ENCODE results near the gene PARD3.

Gene PARD3

DNA sequence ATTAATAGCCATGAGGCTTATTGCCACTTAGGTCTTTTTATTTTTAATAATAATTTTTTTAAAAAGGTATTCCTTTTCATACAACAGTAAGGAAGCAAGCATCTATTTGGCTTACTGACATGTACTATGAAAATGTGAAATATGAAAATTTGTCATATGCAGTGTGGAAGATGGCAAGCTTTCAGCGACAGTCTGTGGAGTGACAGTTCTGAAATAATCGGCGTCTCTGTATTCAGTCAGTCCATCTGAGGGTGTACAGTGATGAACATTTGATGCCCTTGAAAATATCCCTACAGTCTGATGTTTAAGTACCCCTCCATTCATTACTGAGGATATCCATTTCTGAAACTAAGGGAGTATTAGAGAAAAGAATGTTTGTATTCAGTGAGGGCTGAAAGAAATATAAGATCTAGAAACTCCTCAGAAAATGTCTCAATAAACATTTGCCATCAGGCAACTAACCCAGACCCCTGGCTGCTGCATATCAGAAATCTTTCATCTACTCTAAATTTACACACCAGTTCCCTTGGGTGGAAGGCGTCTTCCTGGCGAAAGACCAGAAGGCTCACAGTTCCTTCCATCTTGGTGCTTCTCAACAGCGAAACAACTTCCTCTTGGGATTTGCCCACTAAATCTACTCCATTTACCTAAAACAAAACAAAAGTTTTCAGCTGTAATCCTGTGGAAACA is 440.6 kb downstream of the PARD3 start:
- H3K4me3 ChIP-seq (ENCODE audit: insufficient read depth, low read length, poor library complexity, severe bottlenecking): no peak overlapping the region
- no peak overlapping the region for H3K4me2 ChIP-seq (ENCODE audit: low read depth, low read length, poor library complexity, severe bottlenecking)
- no peaks in the 10 kb centered on the region for H3K9me3 ChIP-seq (ENCODE audit: insufficient read depth, low read length)
- H2AFZ ChIP-seq (ENCODE audit: low read depth, low read length, severe bottlenecking): no peak overlapping the region
- no peaks in the 10 kb centered on the region for H3F3A ChIP-seq (ENCODE audit: insufficient read depth)
- no peak overlapping the region for H3K27ac ChIP-seq (ENCODE audit: low read depth, low read length)
- no peaks in the 10 kb centered on the region for H3K36me3 ChIP-seq (ENCODE audit: low read length)
- no peaks in the 10 kb centered on the region for H4K20me1 ChIP-seq (ENCODE audit: low read depth, low read length)
- H3K27me3 ChIP-seq (ENCODE audit: low read length): no peaks in the 10 kb centered on the region
- no peaks in the 10 kb centered on the region for H3K79me2 ChIP-seq (ENCODE audit: insufficient read depth, low read length)
- no peaks in the 10 kb centered on the region for H3K9me2 ChIP-seq (replicated peaks; ENCODE audit: insufficient read depth, low read length)
- TF ChIP-seq, protein P1, sequence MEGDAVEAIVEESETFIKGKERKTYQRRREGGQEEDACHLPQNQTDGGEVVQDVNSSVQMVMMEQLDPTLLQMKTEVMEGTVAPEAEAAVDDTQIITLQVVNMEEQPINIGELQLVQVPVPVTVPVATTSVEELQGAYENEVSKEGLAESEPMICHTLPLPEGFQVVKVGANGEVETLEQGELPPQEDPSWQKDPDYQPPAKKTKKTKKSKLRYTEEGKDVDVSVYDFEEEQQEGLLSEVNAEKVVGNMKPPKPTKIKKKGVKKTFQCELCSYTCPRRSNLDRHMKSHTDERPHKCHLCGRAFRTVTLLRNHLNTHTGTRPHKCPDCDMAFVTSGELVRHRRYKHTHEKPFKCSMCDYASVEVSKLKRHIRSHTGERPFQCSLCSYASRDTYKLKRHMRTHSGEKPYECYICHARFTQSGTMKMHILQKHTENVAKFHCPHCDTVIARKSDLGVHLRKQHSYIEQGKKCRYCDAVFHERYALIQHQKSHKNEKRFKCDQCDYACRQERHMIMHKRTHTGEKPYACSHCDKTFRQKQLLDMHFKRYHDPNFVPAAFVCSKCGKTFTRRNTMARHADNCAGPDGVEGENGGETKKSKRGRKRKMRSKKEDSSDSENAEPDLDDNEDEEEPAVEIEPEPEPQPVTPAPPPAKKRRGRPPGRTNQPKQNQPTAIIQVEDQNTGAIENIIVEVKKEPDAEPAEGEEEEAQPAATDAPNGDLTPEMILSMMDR (IDR thresholded peaks at IDR 0.05; ENCODE audit: insufficient read depth, low read length, poor library complexity, severe bottlenecking): no peak
- no peak for TF ChIP-seq EZH2phosphoT487 (conservative IDR thresholded peaks at IDR 0.05; ENCODE audit: low read length)
- no peak overlapping the region for H3K9ac ChIP-seq (ENCODE audit: low read length)

DNA sequence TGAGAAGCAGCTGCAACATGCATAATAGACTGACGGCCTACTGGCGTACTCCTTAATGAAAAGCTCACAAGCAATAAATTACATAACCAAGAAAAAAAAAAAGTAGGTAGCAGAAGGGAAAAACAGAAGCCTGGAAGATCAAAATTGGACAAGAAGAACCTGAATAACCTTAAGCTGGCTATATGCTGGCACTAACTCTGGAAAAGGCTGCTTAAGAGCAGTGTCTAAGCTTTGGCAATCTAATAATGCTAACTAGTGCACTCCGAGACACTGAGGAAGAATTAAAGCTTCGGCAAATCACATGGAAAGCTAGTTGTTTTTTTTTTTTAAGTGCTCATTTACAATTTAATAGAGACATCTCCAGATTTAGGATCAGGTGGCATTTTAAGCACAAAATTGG is 441.9 kb downstream of the PARD3 start:
- TF ChIP-seq, protein P1 (IDR thresholded peaks at IDR 0.05; ENCODE audit: insufficient read depth, low read length, poor library complexity, severe bottlenecking): no peak
- no peak for TF ChIP-seq EZH2phosphoT487 (conservative IDR thresholded peaks at IDR 0.05; ENCODE audit: low read length)
- H3K4me3 ChIP-seq (ENCODE audit: insufficient read depth, low read length, poor library complexity, severe bottlenecking): no peak overlapping the region
- no peaks in the 10 kb centered on the region for H3K79me2 ChIP-seq (ENCODE audit: insufficient read depth, low read length)
- no peak overlapping the region for H3K4me2 ChIP-seq (ENCODE audit: low read depth, low read length, poor library complexity, severe bottlenecking)
- no peaks in the 10 kb centered on the region for H3F3A ChIP-seq (ENCODE audit: insufficient read depth)
- no peak overlapping the region for H3K9ac ChIP-seq (ENCODE audit: low read length)
- no peaks in the 10 kb centered on the region for H3K9me2 ChIP-seq (replicated peaks; ENCODE audit: insufficient read depth, low read length)
- H2AFZ ChIP-seq (ENCODE audit: low read depth, low read length, severe bottlenecking): no peak overlapping the region
- no peak overlapping the region for H3K27ac ChIP-seq (ENCODE audit: low read depth, low read length)
- H4K20me1 ChIP-seq (ENCODE audit: low read depth, low read length): no peaks in the 10 kb centered on the region
- H3K36me3 ChIP-seq (ENCODE audit: low read length): no peaks in the 10 kb centered on the region
- no peaks in the 10 kb centered on the region for H3K9me3 ChIP-seq (ENCODE audit: insufficient read depth, low read length)
- no peaks in the 10 kb centered on the region for H3K27me3 ChIP-seq (ENCODE audit: low read length)

DNA sequence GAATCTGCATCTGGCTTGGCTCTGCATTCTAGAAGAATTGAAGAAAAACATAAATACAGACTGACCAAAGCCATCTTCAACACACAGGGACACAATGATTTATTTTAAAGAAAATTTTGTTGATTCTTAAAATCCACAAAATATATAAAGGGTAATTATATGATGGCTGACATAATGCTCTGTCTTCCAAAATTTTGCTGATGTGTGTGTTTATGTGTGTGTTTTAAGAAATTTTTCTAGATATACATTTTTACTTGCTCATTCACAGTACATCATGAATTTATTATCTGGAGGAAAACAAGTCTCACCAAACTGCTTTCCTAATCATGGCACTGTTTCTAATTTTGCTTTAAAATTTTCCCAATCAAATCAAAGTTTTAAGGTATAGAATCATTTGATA is 442.6 kb downstream of the PARD3 start:
- H3K4me3 ChIP-seq (ENCODE audit: insufficient read depth, low read length, poor library complexity, severe bottlenecking): no peak overlapping the region
- no peak overlapping the region for H3K4me2 ChIP-seq (ENCODE audit: low read depth, low read length, poor library complexity, severe bottlenecking)

More for the DNA sequence above, 442.6 kb downstream of the PARD3 start:
- Histone ChIP-seq H4K20me1 (ENCODE audit: low read depth, low read length) (no peaks in the 10 kb centered on the region), H3K9me3 (ENCODE audit: insufficient read depth, low read length) (no peaks in the 10 kb centered on the region), H3K36me3 (ENCODE audit: low read length) (no peaks in the 10 kb centered on the region), H3K9ac (ENCODE audit: low read length) (no peak overlapping the region), H3K9me2 (replicated peaks; ENCODE audit: insufficient read depth, low read length) (no peaks in the 10 kb centered on the region), H3K27me3 (ENCODE audit: low read length) (no peaks in the 10 kb centered on the region), H2AFZ (ENCODE audit: low read depth, low read length, severe bottlenecking) (no peak overlapping the region), H3F3A (ENCODE audit: insufficient read depth) (no peaks in the 10 kb centered on the region), H3K79me2 (ENCODE audit: insufficient read depth, low read length) (no peaks in the 10 kb centered on the region), H3K27ac (ENCODE audit: low read depth, low read length) (no peak overlapping the region)
- TF ChIP-seq, protein P1 (IDR thresholded peaks at IDR 0.05; ENCODE audit: insufficient read depth, low read length, poor library complexity, severe bottlenecking): no peak
- no peak for TF ChIP-seq EZH2phosphoT487 (conservative IDR thresholded peaks at IDR 0.05; ENCODE audit: low read length)
